IPS DF 6.9 (cell line): Measurements from ENCODE around the gene HTR3E.
"Not testable (repeated sequence)": the region's sequence is repeated elsewhere in the genome, so short reads cannot be mapped to it uniquely, and the experiment has no call there.

Source experiments
- DNase-seq: peaks from one replicate; pipeline ENCODE4 v3.0.0-alpha.2; 2013; ENCODE audit warnings: low read depth, low spot score
- H3K27ac ChIP-seq: one replicate; pipeline ENCODE4 v1.5.1; 2013; ENCODE audit warnings: low read length, control low read depth
- H3K27me3 ChIP-seq: 2 replicates; pipeline ENCODE4 v1.6.1; 2013; ENCODE audit warnings: mild to moderate bottlenecking, low read length; ENCODE audit not compliant: control insufficient read depth, insufficient read depth
- H3K36me3 ChIP-seq: 2 replicates; pipeline ENCODE4 v1.6.1; 2013; ENCODE audit warnings: low read length; ENCODE audit not compliant: control insufficient read depth, insufficient read depth
- H3K4me1 ChIP-seq: 2 replicates; pipeline ENCODE4 v1.6.1; 2013; ENCODE audit warnings: low read length; ENCODE audit not compliant: control insufficient read depth, insufficient read depth
- H3K4me3 ChIP-seq: 2 replicates; pipeline ENCODE4 v1.5.1; 2013; ENCODE audit warnings: mild to moderate bottlenecking, low read length
- H3K9me3 ChIP-seq: 2 replicates; pipeline ENCODE4 v1.6.1; 2013; ENCODE audit warnings: low read length, inconsistent platforms; ENCODE audit not compliant: control insufficient read depth, insufficient read depth
- WGBS: extraction: QIAGEN DNeasy Blood & Tissue Kit; methylation state at CpG from one replicate; pipeline ENCODE4 v1.1.7; 2013; ENCODE audit warnings: mixed read lengths, missing lambda C conversion rate; ENCODE audit not compliant: insufficient read length, insufficient coverage; 5-methylcytosine and 5-hydroxymethylcytosine counted together

HTR3E gene

DNA sequence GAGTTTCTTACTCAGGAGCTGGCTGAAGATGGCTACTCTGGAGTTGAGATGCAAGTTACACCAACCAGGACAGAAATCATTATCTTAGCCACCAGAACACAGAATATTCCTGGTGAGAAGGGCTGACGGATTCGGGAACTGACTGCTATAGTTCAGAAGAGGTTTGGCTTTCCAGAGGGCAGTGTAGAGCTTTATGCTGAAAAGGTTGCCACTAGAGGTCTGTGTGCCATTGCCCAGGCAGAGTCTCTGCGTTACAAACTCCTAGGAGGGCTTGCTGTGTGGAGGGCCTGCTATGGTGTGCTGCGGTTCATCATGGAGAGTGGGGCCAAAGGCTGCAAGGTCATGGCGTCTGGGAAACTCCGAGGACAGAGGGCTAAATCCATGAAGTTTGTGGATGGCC, 52.9 kb downstream of the HTR3E start:
- DNase-seq, H3K4me1 ChIP-seq: not testable (repeated sequence)
- WGBS = no CpG with 5 or more reads among the region's 6 CpGs

DNA sequence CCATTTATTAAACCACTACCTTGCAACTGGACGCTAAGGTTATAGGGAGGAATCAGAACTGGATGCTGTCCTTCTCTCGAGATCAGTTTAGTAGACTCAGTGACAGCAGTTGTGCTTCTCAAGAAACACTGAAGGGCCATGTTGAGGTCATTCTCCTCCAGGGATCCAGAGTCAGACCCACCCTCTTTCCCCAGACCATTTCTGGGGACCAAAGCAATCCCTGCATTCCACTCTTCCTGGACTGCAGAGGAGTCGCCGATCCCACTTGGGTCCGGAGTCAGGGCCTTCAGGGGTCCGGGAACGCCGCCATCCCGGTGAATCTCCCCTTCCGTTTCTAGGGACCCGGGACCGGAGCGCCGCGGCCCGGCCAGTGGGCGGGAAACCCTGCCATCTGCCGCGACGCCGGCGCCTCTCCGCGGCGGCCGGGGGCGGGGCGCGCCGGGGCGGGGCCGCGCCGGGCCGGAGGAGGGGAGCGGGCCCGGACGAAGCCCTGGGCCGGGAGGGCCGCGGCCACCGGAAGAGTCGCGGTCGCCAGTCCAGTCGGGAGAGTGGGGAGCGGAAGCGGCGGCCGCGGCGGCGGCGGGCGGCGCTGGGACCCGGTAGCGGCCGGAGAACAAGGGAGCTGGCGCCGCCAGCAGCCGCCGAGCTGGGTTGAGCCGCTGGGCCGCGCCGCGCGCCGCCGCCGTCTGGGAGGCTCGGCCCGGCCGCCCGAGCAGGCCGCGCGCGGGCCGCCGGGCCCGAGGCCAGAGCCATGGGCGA, 58.2 kb downstream of the HTR3E start, which contains the start of gene DVL3:
Gene DVL3 (plus strand): TSS at position 493 of the 759 bp plus-strand sequence. CDS start 259 bp downstream, at position 752.
- WGBS = no CpG with 5 or more reads among the region's 84 CpGs
- H3K9me3 ChIP-seq = no peaks in the 10 kb centered on the region

More for the DNA sequence above, 52.9 kb downstream of the HTR3E start:
- H3K27ac ChIP-seq, H3K9me3 ChIP-seq, H3K4me3 ChIP-seq, H3K36me3 ChIP-seq, H3K27me3 ChIP-seq: not testable (repeated sequence)

DNA sequence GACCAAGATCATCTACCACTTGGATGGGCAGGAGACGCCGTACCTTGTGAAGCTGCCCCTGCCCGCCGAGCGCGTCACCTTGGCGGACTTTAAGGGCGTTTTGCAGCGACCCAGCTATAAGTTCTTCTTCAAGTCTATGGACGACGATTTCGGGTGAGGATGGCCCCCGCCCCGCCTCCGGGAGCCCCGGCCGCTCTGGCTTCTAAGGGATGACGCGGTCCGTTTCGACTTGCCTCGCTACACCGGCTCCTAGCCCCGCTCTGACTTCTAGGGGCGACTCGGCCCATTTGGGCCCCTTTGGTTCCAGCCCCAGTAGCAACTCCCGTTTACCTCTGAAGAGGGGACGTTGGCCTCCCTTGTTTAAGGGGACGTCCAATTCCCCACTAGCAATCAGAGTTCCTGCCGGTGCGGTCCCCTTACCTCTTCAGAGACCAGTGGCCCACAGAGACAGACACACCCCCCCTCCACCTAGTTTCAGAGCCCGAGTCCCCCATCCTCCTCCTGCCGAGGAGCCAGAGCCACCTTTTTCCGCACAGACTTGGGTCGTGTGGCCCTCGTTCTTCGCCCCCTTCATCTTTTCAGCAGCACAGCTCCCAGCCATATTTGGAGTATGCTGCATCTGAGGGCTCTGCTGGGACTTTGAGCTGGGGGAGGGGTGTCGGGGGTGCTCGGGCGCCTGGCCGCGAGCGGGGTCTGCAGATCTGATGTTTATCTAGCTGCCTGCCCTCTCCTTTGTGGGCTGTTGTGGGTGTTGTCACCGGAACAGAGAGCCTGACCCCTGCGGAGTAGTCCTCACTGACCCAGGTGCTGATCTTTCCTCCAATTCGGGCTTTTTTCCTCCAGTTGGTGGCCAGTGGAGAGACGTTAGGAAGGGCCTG, 59.0 kb downstream of the HTR3E start:
- Histone ChIP-seq H3K27me3 (no peaks in the 10 kb centered on the region), H3K4me3 (peak overlapping the region; percentile 96), H3K9me3 (no peaks in the 10 kb centered on the region), H3K27ac (no peak overlapping the region), H3K36me3 (no peaks in the 10 kb centered on the region), H3K4me1 (peaks cover 2% of the 10 kb centered on the region; the same call in 1 of the 2 replicates)
- no peak for DNase-seq
- WGBS = no CpG with 5 or more reads among the region's 47 CpGs

More for the DNA sequence above, 58.2 kb downstream of the HTR3E start, which contains the start of gene DVL3:
- no peak for DNase-seq
- Histone ChIP-seq H3K36me3 (no peaks in the 10 kb centered on the region), H3K4me3 (peak within 1 kb of the TSS; percentile 96), H3K27me3 (no peaks in the 10 kb centered on the region), H3K4me1 (peaks cover 2% of the 10 kb centered on the region; the same call in 1 of the 2 replicates), H3K27ac (no peak within 1 kb of the TSS)

DNA sequence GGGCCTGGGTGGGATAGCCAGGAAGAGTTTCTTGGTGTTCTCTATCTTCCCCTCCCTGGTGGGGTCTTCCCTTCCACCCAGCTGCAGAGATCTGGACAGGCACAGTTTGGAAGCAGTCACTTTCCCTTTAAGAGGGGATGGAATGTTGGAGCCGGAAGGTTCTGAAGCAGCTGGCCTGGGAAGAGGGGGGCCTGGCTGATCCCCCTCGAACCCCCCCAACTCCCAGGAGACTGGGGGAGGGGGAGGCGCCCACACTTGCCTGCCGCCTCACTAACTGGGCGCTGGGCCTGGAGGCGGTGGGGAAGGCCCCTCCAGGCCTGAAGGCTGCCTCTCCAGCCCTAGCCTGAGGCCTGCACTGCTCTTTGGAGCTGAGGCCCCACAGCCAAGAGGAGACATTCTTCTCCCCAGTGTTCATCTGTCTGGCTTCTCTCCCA, 59.7 kb downstream of the HTR3E start:
- peak overlapping the region; percentile 96; the same call in 1 of the 2 replicates for H3K4me3 ChIP-seq
- WGBS = no CpG with 5 or more reads among the region's 6 CpGs
- no peaks in the 10 kb centered on the region for H3K27me3 ChIP-seq
- peaks cover 2% of the 10 kb centered on the region; the same call in 1 of the 2 replicates for H3K4me1 ChIP-seq
- no peak for DNase-seq
- no peak overlapping the region for H3K27ac ChIP-seq
- no peaks in the 10 kb centered on the region for H3K36me3 ChIP-seq
- no peaks in the 10 kb centered on the region for H3K9me3 ChIP-seq
